H9 (cell line): ENCODE results near the gene ACADSB. TPM values are rescaled to one million over a fixed set of nuclear protein-coding genes. Genes with fewer than 3 reads are reported as not detected.

Experiments used
- DNase-seq: peaks from one replicate; pipeline ENCODE4 v3.0.0-alpha.2; 2017
- H2AFZ ChIP-seq: one replicate; pipeline ENCODE4 v1.6.1; 2013; ENCODE audit warnings: mild to moderate bottlenecking, low read length, control low read depth, moderate library complexity
- H2AK5ac ChIP-seq: 2 replicates; pipeline ENCODE4 v1.6.1; 2013; ENCODE audit warnings: low read length, control low read depth, mixed read lengths; ENCODE audit not compliant: insufficient read length
- H2BK120ac ChIP-seq: one replicate; pipeline ENCODE4 v1.6.1; 2013; ENCODE audit warnings: low read depth, mild to moderate bottlenecking, low read length, control low read depth, inconsistent platforms; ENCODE audit not compliant: poor library complexity, severe bottlenecking
- H2BK12ac ChIP-seq: 2 replicates; pipeline ENCODE4 v1.6.1; 2013; ENCODE audit warnings: low read length, control low read depth, mixed read lengths, low read depth; ENCODE audit not compliant: insufficient read length
- H2BK15ac ChIP-seq: 2 replicates; pipeline ENCODE4 v1.6.1; 2013; ENCODE audit warnings: low read depth, low read length, control low read depth
- H2BK20ac ChIP-seq: one replicate; pipeline ENCODE4 v1.6.1; 2013; ENCODE audit warnings: low read depth, mild to moderate bottlenecking, low read length, control low read depth, inconsistent platforms; ENCODE audit not compliant: poor library complexity, severe bottlenecking
- H2BK5ac ChIP-seq: 2 replicates; pipeline ENCODE4 v1.6.1; 2013; ENCODE audit warnings: low read length, control low read depth, mixed read lengths; ENCODE audit not compliant: insufficient read length
- H3K14ac ChIP-seq: 2 replicates; pipeline ENCODE4 v1.6.1; 2013; ENCODE audit warnings: low read length, control low read depth; ENCODE audit not compliant: insufficient read depth
- H3K18ac ChIP-seq: 2 replicates; pipeline ENCODE4 v1.6.1; 2013; ENCODE audit warnings: low read depth, mild to moderate bottlenecking, mixed read lengths, low read length, control low read depth; ENCODE audit not compliant: insufficient read length
- H3K23ac ChIP-seq: 2 replicates; pipeline ENCODE4 v1.6.1; 2013; ENCODE audit warnings: low read length, control low read depth, mixed read lengths, low read depth; ENCODE audit not compliant: insufficient read length
- H3K23me2 ChIP-seq: 2 replicates; pipeline ENCODE4 v1.6.1; 2013; ENCODE audit warnings: low read depth, mild to moderate bottlenecking, mixed read lengths, low read length, control low read depth; ENCODE audit not compliant: insufficient read length, poor library complexity, severe bottlenecking
- H3K27ac ChIP-seq: 2 replicates; pipeline ENCODE4 v1.5.1; 2013; ENCODE audit warnings: low read length, control low read depth, mixed read lengths, low read depth; ENCODE audit not compliant: insufficient read length
- H3K27me3 ChIP-seq: 2 replicates; pipeline ENCODE4 v1.6.1; 2013; ENCODE audit warnings: low read length, control low read depth, inconsistent platforms; ENCODE audit not compliant: insufficient read depth
- H3K4ac ChIP-seq: 2 replicates; pipeline ENCODE4 v1.6.1; 2013; ENCODE audit warnings: low read depth, mild to moderate bottlenecking, control low read depth, inconsistent platforms, low read length, moderate library complexity
- H3K4me1 ChIP-seq: 2 replicates; pipeline ENCODE4 v1.6.1; 2013; ENCODE audit warnings: low read length, control low read depth, inconsistent platforms; ENCODE audit not compliant: insufficient read depth
- H3K4me2 ChIP-seq: 2 replicates; pipeline ENCODE4 v1.6.1; 2013; ENCODE audit warnings: low read length, control low read depth, mixed read lengths; ENCODE audit not compliant: insufficient read length, insufficient read depth
- H3K56ac ChIP-seq: 2 replicates; pipeline ENCODE4 v1.6.1; 2013; ENCODE audit warnings: low read depth, mild to moderate bottlenecking, mixed read lengths, low read length, control low read depth; ENCODE audit not compliant: insufficient read length
- H3K79me1 ChIP-seq: 2 replicates; pipeline ENCODE4 v1.6.1; 2013; ENCODE audit warnings: low read depth, mild to moderate bottlenecking, moderate library complexity, low read length, control low read depth, inconsistent platforms; ENCODE audit not compliant: insufficient read depth, poor library complexity, severe bottlenecking
- H3K79me2 ChIP-seq: 2 replicates; pipeline ENCODE4 v1.6.1; 2013; ENCODE audit warnings: low read length, control low read depth, inconsistent platforms; ENCODE audit not compliant: insufficient read depth
- H3K9ac ChIP-seq: 2 replicates; pipeline ENCODE4 v1.6.1; 2013; ENCODE audit warnings: low read length, control low read depth, mixed read lengths; ENCODE audit not compliant: insufficient read length; ENCODE audit errors: extremely low read depth
- H3K9me3 ChIP-seq: one replicate; pipeline ENCODE4 v1.6.1; 2013; ENCODE audit warnings: low read depth, low read length, inconsistent platforms; ENCODE audit not compliant: control insufficient read depth
- H3T11ph ChIP-seq: one replicate; pipeline ENCODE4 v1.6.1; 2013; ENCODE audit warnings: mild to moderate bottlenecking, low read length, control low read depth, inconsistent platforms
- H4K20me1 ChIP-seq: one replicate; pipeline ENCODE4 v1.6.1; 2013; ENCODE audit not compliant: control insufficient read depth, insufficient read length, insufficient read depth
- H4K5ac ChIP-seq: 2 replicates; pipeline ENCODE4 v1.6.1; 2013; ENCODE audit warnings: low read depth, mild to moderate bottlenecking, mixed read lengths, low read length, control low read depth; ENCODE audit not compliant: insufficient read length
- H4K8ac ChIP-seq: replicated peaks from 2 replicates; pipeline ENCODE4 v1.6.1; 2013; ENCODE audit warnings: low read length, control low read depth, mixed read lengths, low read depth; ENCODE audit not compliant: insufficient read length
- H4K91ac ChIP-seq: 2 replicates; pipeline ENCODE4 v1.6.1; 2013; ENCODE audit warnings: low read depth, mild to moderate bottlenecking, moderate library complexity, mixed read lengths, low read length, control low read depth; ENCODE audit not compliant: insufficient read length
- H3K27ac Mint-ChIP-seq, 3 experiments: 2 replicates in 2 of 3; 3 replicates in 1 of 3; pipeline ENCODE4 v1.8.0; 2020 to 2021; ENCODE audit warnings: mixed read lengths in 3 of 3, mild to moderate bottlenecking in 1 of 3, moderate library complexity in 1 of 3
- H3K27me3 Mint-ChIP-seq: 2 replicates; pipeline ENCODE4 v1.8.0; 2021; ENCODE audit warnings: low read depth, mild to moderate bottlenecking, moderate library complexity, mixed read lengths
- H3K36me3 Mint-ChIP-seq, 3 experiments: 2 replicates in 2 of 3; 3 replicates in 1 of 3; pipeline ENCODE4 v1.8.0; 2020 to 2021; ENCODE audit warnings: low read depth in 3 of 3, mixed read lengths in 3 of 3; ENCODE audit not compliant: insufficient read depth in 1 of 3
- H3K4me1 Mint-ChIP-seq, 2 experiments: 2 replicates each; pipeline ENCODE4 v1.8.0; 2020; ENCODE audit warnings: mixed read lengths in 2 of 2
- H3K4me3 Mint-ChIP-seq, 2 experiments: 2 replicates in 1 of 2; 3 replicates in 1 of 2; pipeline ENCODE4 v1.8.0; 2020 to 2021; ENCODE audit warnings: mild to moderate bottlenecking in 2 of 2, mixed read lengths in 2 of 2, moderate library complexity in 1 of 2
- H3K9me3 Mint-ChIP-seq, 2 experiments: 2 replicates in 1 of 2; 3 replicates in 1 of 2; pipeline ENCODE4 v1.8.0; 2020; ENCODE audit warnings: mild to moderate bottlenecking in 2 of 2, mixed read lengths in 2 of 2, moderate library complexity in 1 of 2
- total RNA-seq: library from RNA; stranded (reverse); gene quantifications from 2 replicates; pipeline ENCODE4 v1.2.1, GENCODE V29; 2021
- TF ChIP-seq, protein P1 (sequence below): fragments of 200-600 bp; sonication (generic); conservative IDR thresholded peaks from 3 replicates; pipeline ENCODE4 v1.8.0; 2021; ENCODE audit warnings: antibody characterized with exemption, mild to moderate bottlenecking

Gene ACADSB
- total RNA-seq, 1 experiment from 2014 or later = 35.1 TPM

DNA sequence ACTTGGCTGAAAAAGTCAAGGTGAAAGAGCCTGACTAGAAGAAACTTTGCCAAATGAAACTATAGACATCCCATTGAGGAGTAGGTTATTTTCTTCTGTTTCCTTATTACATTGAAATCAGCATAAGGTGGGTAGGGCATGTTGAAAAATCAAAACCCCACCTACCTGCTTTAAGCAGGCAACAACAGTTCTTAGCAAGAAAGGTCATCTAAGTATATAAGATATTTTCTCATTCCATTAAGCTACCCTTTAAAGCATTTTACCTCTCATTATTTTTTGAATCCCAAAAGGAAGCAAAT is 30.8 kb downstream of the ACADSB start:
- Mint-ChIP-seq H3K4me1 (peaks cover 9 to 19% of the 10 kb centered on the region in 2 experiments), H3K9me3 (no peaks in the 10 kb centered on the region), H3K27ac (no peak overlapping the region), H3K27me3 (no peaks in the 10 kb centered on the region), H3K36me3 (peaks cover 1 to 19% (median 14%) of the 10 kb centered on the region in 3 experiments; a peak in 6 of 7 replicates), H3K4me3 (no peak overlapping the region)
- H2BK15ac ChIP-seq = no peak overlapping the region
- H4K20me1 ChIP-seq = no peaks in the 10 kb centered on the region
- H3K9ac ChIP-seq = no peak overlapping the region
- H3K56ac ChIP-seq = no peak overlapping the region
- TF ChIP-seq, protein P1, sequence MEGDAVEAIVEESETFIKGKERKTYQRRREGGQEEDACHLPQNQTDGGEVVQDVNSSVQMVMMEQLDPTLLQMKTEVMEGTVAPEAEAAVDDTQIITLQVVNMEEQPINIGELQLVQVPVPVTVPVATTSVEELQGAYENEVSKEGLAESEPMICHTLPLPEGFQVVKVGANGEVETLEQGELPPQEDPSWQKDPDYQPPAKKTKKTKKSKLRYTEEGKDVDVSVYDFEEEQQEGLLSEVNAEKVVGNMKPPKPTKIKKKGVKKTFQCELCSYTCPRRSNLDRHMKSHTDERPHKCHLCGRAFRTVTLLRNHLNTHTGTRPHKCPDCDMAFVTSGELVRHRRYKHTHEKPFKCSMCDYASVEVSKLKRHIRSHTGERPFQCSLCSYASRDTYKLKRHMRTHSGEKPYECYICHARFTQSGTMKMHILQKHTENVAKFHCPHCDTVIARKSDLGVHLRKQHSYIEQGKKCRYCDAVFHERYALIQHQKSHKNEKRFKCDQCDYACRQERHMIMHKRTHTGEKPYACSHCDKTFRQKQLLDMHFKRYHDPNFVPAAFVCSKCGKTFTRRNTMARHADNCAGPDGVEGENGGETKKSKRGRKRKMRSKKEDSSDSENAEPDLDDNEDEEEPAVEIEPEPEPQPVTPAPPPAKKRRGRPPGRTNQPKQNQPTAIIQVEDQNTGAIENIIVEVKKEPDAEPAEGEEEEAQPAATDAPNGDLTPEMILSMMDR = no peak
- no peak overlapping the region for H3T11ph ChIP-seq
- H2AFZ ChIP-seq = no peak overlapping the region
- H3K4ac ChIP-seq = no peak overlapping the region
- no peak overlapping the region for H3K4me2 ChIP-seq
- H3K14ac ChIP-seq = no peak overlapping the region
- DNase-seq = no peak
- H4K5ac ChIP-seq = no peak overlapping the region
- H3K23me2 ChIP-seq = no peaks in the 10 kb centered on the region
- no peak overlapping the region for H3K27ac ChIP-seq
- no peak overlapping the region for H2BK5ac ChIP-seq
- no peak overlapping the region for H2BK12ac ChIP-seq
- no peak overlapping the region for H3K18ac ChIP-seq
- H3K27me3 ChIP-seq = no peaks in the 10 kb centered on the region
- no peak overlapping the region for H2BK20ac ChIP-seq
- no peak overlapping the region for H2BK120ac ChIP-seq
- H4K8ac ChIP-seq = no peak overlapping the region
- H3K23ac ChIP-seq = no peak overlapping the region
- H3K4me1 ChIP-seq = no peaks in the 10 kb centered on the region; the same call in 1 of the 2 replicates
- no peak overlapping the region for H4K91ac ChIP-seq
- no peaks in the 10 kb centered on the region for H3K79me2 ChIP-seq
- no peaks in the 10 kb centered on the region for H3K79me1 ChIP-seq
- no peak overlapping the region for H2AK5ac ChIP-seq
- no peaks in the 10 kb centered on the region for H3K9me3 ChIP-seq
